Astrocyte (in vitro differentiated cells and primary cell): ENCODE measurements around the gene ABCC3. TPM values are rescaled to one million over a fixed set of nuclear protein-coding genes. Genes with fewer than 3 reads are reported as not detected.

ENCODE experiments used
- DNase-seq: peaks from one replicate; pipeline ENCODE4 v3.0.0-alpha.2; 2010; ENCODE audit warnings: low read depth
- FAIRE-seq: peaks from 2 replicates; lab custom pipeline; 2011; peaks lifted over from hg19 to GRCh38; lab: Jason Lieb, UNC
- H2AFZ ChIP-seq: 2 replicates; pipeline ENCODE4 v1.6.0; 2012; ENCODE audit warnings: low read depth, low read length, inconsistent platforms
- H3K27ac ChIP-seq: 2 replicates; pipeline ENCODE4 v1.5.1; 2011; ENCODE audit warnings: low read depth, low read length, inconsistent platforms
- H3K27me3 ChIP-seq: 2 replicates; pipeline ENCODE4 v1.6.0; 2011; ENCODE audit warnings: low read length, inconsistent platforms; ENCODE audit not compliant: insufficient read depth
- H3K36me3 ChIP-seq: 2 replicates; pipeline ENCODE4 v1.5.1; 2011; ENCODE audit warnings: low read length, inconsistent platforms; ENCODE audit not compliant: insufficient read depth
- H3K4me1 ChIP-seq: 2 replicates; pipeline ENCODE4 v1.5.1; 2011; ENCODE audit warnings: low read length, inconsistent platforms; ENCODE audit not compliant: insufficient read depth
- H3K4me2 ChIP-seq: 2 replicates; pipeline ENCODE4 v1.6.0; 2012; ENCODE audit warnings: low read length, inconsistent platforms
- H3K4me3 ChIP-seq: 2 replicates; pipeline ENCODE4 v1.5.1; 2011; ENCODE audit warnings: low read depth, mild to moderate bottlenecking, low read length, inconsistent platforms; ENCODE audit not compliant: insufficient read depth
- H3K79me2 ChIP-seq: 2 replicates; pipeline ENCODE4 v1.6.0; 2012; ENCODE audit warnings: mild to moderate bottlenecking, low read length, inconsistent platforms; ENCODE audit not compliant: insufficient read depth
- H3K9ac ChIP-seq: 2 replicates; pipeline ENCODE4 v1.6.0; 2012; ENCODE audit warnings: mild to moderate bottlenecking, low read length, inconsistent platforms
- H3K9me3 ChIP-seq: 2 replicates; pipeline ENCODE4 v1.5.1; 2012; ENCODE audit warnings: low read depth, mild to moderate bottlenecking, low read length, inconsistent platforms; ENCODE audit not compliant: insufficient read depth
- H4K20me1 ChIP-seq: 2 replicates; pipeline ENCODE4 v1.6.0; 2012; ENCODE audit warnings: low read length, inconsistent platforms; ENCODE audit not compliant: insufficient read depth
- H3K27ac Mint-ChIP-seq: one replicate; pipeline ENCODE4 v1.8.0; 2021; ENCODE audit warnings: mild to moderate bottlenecking, mixed read lengths; ENCODE audit not compliant: unreplicated experiment
- H3K27me3 Mint-ChIP-seq: one replicate; pipeline ENCODE4 v1.8.0; 2021; ENCODE audit warnings: low read depth, mixed read lengths; ENCODE audit not compliant: unreplicated experiment
- H3K36me3 Mint-ChIP-seq: one replicate; pipeline ENCODE4 v1.8.0; 2021; ENCODE audit warnings: low read depth, mixed read lengths; ENCODE audit not compliant: unreplicated experiment
- H3K4me1 Mint-ChIP-seq: one replicate; pipeline ENCODE4 v1.8.0; 2021; ENCODE audit warnings: low read depth, mixed read lengths; ENCODE audit not compliant: unreplicated experiment
- H3K4me3 Mint-ChIP-seq: one replicate; pipeline ENCODE4 v1.8.0; 2021; ENCODE audit warnings: mild to moderate bottlenecking, moderate library complexity, mixed read lengths; ENCODE audit not compliant: unreplicated experiment
- H3K9me3 Mint-ChIP-seq: one replicate; pipeline ENCODE4 v1.8.0; 2021; ENCODE audit warnings: mild to moderate bottlenecking, mixed read lengths; ENCODE audit not compliant: unreplicated experiment
- EZH2 ChIP-seq: IDR thresholded peaks from 2 replicates; pipeline ENCODE4 v1.6.1; 2012; ENCODE audit warnings: mild to moderate bottlenecking, low read length, inconsistent platforms; ENCODE audit not compliant: insufficient read depth
- total RNA-seq: library from RNA; stranded (reverse); gene quantifications from 2 replicates; pipeline ENCODE4 v1.2.1, GENCODE V29; 2021
- TF ChIP-seq, protein P1 (sequence below): IDR thresholded peaks from 2 replicates; pipeline ENCODE4 v1.5.1; 2011; ENCODE audit warnings: low read depth, mild to moderate bottlenecking, inconsistent platforms, low read length, moderate library complexity; ENCODE audit not compliant: insufficient read depth

Gene ABCC3
- total RNA-seq, 1 donor from 2014 or later, result 0.41 TPM

DNA sequence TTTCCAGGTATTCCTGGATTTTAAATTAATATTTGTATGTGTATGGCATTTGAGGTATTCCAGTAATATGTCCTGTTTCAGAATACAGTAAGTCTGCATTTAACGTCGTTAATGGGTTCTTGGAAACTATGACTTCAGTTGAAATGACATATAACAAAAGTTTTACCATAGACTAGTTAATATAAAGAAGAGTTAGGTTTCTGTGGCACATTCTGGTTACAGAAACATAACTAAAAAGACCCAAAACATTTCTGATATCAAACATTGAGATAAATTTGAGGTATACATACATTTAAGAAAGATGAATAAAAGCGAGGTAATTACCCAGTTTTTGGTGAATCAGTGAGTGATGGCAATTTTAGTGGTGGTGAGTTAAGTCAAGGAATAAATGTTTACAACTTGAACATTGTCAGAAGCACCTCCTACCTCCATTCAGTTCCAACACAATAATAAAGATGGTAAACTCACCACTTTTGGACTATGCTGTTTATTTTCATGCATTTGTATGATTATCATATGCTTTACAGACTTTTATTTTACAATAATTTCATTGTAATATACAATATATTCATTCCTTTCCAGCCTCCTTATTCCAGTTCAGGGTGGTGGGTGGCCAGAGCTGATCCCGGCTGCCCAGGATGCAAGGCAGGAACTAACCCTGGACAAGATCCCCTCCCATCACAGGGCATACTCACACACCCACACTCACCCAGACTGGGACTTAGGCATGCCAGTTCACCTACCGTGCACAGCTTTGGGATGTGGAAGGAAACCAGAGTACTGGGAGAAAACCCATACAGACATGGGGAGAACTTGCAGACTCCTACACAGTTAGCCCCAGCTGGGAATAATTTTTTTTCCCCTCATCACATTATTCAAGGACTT is 94.4 kb downstream of the ABCC3 start:
- H3K4me3 ChIP-seq, result no peak overlapping the region
- H3K4me1 Mint-ChIP-seq, result peaks cover 17% of the 10 kb centered on the region
- H4K20me1 ChIP-seq, result peaks cover 90% of the 10 kb centered on the region
- H3K36me3 Mint-ChIP-seq, result no peaks in the 10 kb centered on the region
- no peak overlapping the region for H3K9ac ChIP-seq
- DNase-seq (no peak), FAIRE-seq (no peak)
- peaks cover 98% of the 10 kb centered on the region for H3K79me2 ChIP-seq
- peak overlapping the region; percentile 53 for H3K27ac Mint-ChIP-seq
- H3K36me3 ChIP-seq, result no peaks in the 10 kb centered on the region
- H2AFZ ChIP-seq, result no peak overlapping the region
- H3K4me3 Mint-ChIP-seq, result no peak overlapping the region
- no peak for TF ChIP-seq EZH2
- no peaks in the 10 kb centered on the region for H3K27me3 Mint-ChIP-seq
- H3K9me3 Mint-ChIP-seq, result no peaks in the 10 kb centered on the region
- no peak overlapping the region for H3K4me2 ChIP-seq
- H3K27ac ChIP-seq, result no peak overlapping the region
- no peaks in the 10 kb centered on the region for H3K9me3 ChIP-seq
- H3K4me1 ChIP-seq, result no peaks in the 10 kb centered on the region
- H3K27me3 ChIP-seq, result no peaks in the 10 kb centered on the region

DNA sequence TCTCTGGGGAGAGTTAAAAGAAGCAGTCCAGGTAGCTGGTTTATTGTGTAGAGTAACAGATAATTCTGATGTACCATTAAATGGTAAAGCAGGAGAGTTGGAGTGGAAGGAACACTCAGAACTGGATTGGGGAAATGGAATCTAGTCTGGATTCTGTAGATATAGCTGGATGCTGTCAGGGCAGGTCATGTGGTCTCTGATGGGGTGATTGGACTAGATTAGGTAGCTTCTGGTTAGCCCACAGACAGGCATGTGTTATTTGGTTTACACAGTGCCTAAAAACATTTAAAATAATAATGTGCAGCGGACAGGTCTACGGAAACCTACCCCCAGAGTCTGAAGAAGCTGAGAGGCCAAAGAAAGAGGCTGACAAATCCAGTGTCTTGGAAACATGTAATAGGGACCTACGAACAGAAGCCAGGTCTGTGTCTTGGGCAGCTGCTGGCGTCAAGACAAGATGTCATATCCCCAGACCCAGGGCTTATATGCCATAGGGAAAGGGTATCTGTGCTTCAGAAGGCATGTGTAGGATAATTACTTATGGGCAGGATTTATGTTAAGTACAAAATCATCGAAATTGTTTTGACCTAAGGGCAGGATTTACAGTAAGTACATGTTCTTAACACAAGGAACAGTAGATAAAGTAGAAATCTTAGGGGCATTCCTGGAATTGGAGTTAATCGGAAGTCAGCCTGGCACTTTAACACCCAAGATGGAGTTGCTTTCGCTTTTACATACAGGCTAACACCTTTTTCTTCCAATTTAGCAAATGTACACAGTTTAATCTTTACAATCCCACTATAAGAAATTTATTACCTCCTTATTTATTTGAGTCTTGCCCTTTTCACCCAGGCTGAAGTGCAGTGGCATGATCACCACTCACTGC is 97.1 kb downstream of the ABCC3 start:
- Histone ChIP-seq H3K27ac (no peak overlapping the region), H2AFZ (no peak overlapping the region), H3K9me3 (no peaks in the 10 kb centered on the region), H3K9ac (no peak overlapping the region), H3K4me2 (no peak overlapping the region), H3K79me2 (peaks cover 98% of the 10 kb centered on the region), H3K4me1 (no peaks in the 10 kb centered on the region), H4K20me1 (peaks cover 89% of the 10 kb centered on the region), H3K36me3 (no peaks in the 10 kb centered on the region), H3K4me3 (no peak overlapping the region), H3K27me3 (no peaks in the 10 kb centered on the region)
- Mint-ChIP-seq H3K36me3 (no peaks in the 10 kb centered on the region), H3K27ac (peak overlapping the region; percentile 9), H3K9me3 (no peaks in the 10 kb centered on the region), H3K4me1 (peaks cover 17% of the 10 kb centered on the region), H3K4me3 (peak overlapping the region; percentile 64), H3K27me3 (no peaks in the 10 kb centered on the region)
- FAIRE-seq (no peak), DNase-seq (no peak)
- no peak for TF ChIP-seq EZH2
- TF ChIP-seq, protein P1, sequence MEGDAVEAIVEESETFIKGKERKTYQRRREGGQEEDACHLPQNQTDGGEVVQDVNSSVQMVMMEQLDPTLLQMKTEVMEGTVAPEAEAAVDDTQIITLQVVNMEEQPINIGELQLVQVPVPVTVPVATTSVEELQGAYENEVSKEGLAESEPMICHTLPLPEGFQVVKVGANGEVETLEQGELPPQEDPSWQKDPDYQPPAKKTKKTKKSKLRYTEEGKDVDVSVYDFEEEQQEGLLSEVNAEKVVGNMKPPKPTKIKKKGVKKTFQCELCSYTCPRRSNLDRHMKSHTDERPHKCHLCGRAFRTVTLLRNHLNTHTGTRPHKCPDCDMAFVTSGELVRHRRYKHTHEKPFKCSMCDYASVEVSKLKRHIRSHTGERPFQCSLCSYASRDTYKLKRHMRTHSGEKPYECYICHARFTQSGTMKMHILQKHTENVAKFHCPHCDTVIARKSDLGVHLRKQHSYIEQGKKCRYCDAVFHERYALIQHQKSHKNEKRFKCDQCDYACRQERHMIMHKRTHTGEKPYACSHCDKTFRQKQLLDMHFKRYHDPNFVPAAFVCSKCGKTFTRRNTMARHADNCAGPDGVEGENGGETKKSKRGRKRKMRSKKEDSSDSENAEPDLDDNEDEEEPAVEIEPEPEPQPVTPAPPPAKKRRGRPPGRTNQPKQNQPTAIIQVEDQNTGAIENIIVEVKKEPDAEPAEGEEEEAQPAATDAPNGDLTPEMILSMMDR, result no peak

DNA sequence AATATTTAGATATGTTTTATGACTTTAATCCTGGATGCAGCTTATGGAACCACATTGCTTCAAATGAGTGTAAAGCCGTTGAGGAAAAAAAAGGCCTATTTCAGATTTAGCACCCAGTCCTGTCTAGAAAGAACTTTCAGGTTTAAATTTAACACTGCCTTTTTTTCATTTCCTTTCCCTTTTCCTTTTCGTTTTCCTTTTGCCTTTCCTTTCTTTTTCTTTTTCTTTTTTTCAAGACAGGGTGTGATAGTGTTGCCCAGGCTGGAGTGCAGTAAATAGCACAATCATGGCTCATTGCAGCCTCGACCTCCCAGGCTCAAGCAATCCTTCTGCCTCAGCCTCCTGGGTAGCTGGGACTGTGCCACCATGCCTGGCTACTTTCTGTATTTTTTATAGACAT is 100.6 kb downstream of the ABCC3 start:
- Histone ChIP-seq H3K9ac (no peak overlapping the region), H2AFZ (no peak overlapping the region), H3K4me2 (no peak overlapping the region), H3K4me3 (no peak overlapping the region), H3K36me3 (peaks cover 14% of the 10 kb centered on the region), H4K20me1 (peaks cover 89% of the 10 kb centered on the region), H3K79me2 (peaks cover 98% of the 10 kb centered on the region), H3K9me3 (no peaks in the 10 kb centered on the region), H3K27me3 (no peaks in the 10 kb centered on the region), H3K4me1 (peaks cover 3% of the 10 kb centered on the region), H3K27ac (no peak overlapping the region)
- H3K9me3 Mint-ChIP-seq, result no peaks in the 10 kb centered on the region
- TF ChIP-seq EZH2, result no peak
- TF ChIP-seq, protein P1, result no peak
- H3K4me1 Mint-ChIP-seq, result peaks cover 27% of the 10 kb centered on the region
- FAIRE-seq, result no peak
- no peak overlapping the region for H3K4me3 Mint-ChIP-seq
- DNase-seq, result no peak
- peaks cover 8% of the 10 kb centered on the region for H3K36me3 Mint-ChIP-seq
- H3K27ac Mint-ChIP-seq, result no peak overlapping the region
- H3K27me3 Mint-ChIP-seq, result no peaks in the 10 kb centered on the region
